GM12892 (cell line): ENCODE results near the gene LCOR.

Source experiments
- POLR2A ChIP-seq: IDR thresholded peaks from 2 replicates; pipeline ENCODE4 v1.6.1; 2011; ENCODE audit warnings: low read depth, low read length, control low read depth
- POLR2AphosphoS5 ChIP-seq: IDR thresholded peaks from 2 replicates; pipeline ENCODE4 v1.6.1; 2011; ENCODE audit warnings: low read depth, low read length, control low read depth

DNA sequence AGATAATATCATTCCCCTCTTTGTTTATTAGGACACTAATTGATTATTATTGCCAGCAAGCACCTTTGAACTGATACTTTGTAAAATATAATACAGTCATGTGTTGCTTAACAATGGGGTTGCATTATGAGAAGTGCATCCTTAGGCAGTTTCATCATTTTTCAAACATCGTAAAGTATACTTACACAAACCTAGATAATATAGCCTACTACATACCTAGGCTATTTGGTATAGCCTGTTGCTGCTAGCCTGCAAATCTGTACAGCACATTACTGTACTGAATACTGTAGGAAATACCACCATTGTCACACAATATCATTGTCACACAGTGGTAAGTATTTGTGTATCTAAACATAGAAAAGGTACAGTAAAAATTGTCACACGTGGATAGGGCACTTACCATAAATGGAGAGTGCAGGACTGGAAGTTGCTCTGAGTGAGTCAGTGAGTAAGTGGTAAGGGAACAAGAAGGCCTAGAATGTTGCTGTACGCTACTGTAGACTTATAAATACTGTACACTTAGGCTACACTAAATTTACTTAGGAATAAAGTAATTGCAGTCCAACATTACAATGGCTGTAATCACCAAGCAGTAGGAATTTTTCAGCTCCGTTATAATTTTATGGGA, 70.7 kb downstream of the LCOR start:
- no peak for TF ChIP-seq POLR2A
- TF ChIP-seq POLR2AphosphoS5, result no peak
